Activated CD8-positive, alpha-beta memory T cell treated with anti-CD3 and anti-CD28 coated beads, Interleukin-2, amount 50 U/mL, for 48 hours (primary cell): ENCODE data around the gene PSMC3.

ENCODE experiments used
- DNase-seq: peaks from one replicate; pipeline ENCODE4 v3.0.0-alpha.2; 2020

Gene PSMC3

DNA sequence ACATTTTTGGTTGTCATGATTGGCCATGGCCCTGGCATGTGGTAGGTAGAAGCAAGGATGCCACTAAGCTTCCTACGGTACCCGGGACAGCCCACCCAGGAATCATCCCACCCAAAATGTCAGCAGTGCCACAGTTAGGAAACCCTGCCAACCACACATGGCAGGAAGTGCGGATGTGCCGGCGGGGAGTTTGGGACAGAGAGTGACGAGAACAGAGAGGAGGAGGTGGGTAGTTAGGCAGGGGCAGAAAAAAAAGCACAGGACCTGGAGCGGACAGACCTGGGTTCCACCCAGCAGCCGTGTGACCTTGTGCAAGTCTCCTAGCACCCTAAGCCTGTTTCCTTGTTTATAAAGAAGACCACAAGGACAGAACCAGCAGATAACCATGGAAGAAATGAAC, 51.2 kb downstream of the PSMC3 start:
- DNase-seq = no peak

- no peak for DNase-seq
Observed at GRCh38 chr11:47374720-47375019, 51.6 kb downstream of the PSMC3 start.

DNA sequence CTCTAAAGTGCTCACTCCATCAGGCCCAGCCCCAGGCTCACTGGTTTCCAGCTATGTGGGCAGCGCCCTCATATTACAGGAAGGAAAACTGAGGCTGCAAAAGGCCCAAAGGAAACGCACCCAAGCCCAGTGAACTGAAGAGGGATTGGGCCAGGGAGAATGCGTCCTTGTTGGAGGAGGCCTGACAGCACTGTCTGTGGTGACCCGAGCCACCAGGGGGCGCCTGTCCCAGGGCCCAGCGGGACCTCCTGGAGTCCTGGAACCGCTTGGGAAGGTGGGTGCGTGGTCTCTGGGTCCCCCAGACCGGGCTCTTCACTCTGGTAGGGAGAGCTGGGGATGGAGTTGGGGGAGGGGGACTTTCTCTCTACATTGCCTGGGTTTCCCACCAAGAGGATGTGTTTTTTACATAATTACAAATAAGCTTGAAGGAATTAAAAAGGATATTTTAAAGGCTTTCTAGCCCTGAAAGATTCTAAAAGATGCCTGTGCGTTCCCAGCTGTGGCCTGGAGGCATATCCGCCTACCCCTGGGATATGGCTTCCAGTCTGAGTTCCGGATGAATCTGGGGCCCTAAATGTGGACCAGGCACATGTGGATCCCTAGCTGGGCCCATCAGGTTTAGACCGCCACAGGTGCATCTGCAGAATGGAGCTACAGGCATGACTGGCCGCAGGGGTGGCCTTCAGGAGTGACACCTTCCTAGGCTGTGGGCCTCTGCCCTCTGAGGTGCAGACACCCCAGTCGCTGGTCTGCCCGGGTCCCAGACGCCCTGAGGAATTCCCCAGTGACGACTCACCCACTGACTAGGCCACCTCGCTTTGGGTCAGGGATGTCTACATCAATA, 52.1 kb downstream of the PSMC3 start:
- DNase-seq = peak; percentile 97

DNA sequence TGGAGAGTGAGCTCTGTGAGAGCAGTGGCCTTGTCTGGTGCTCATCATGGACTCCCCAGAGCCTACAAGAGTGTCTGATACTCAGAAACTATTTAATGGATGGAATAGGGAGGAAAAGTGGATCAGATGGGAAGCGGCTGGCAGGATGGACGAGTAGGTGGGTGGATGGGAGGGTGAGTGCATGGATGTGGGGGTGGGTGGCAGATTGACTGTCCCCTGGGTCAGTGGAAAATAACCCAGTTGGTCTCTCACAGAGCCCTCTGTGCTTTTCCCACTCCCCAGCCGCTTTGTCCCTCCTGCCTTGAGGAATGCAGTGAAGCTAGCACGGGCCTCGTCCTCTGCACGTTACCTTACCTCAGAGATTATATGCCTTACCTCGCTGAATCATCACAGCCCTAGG, 53.8 kb downstream of the PSMC3 start:
- DNase-seq = no peak

GRCh38 chr11:47369676-47370075, 56.6 kb downstream of the PSMC3 start:
- no peak for DNase-seq
